Measurements from ENCODE around the gene HESX1.

DNA sequence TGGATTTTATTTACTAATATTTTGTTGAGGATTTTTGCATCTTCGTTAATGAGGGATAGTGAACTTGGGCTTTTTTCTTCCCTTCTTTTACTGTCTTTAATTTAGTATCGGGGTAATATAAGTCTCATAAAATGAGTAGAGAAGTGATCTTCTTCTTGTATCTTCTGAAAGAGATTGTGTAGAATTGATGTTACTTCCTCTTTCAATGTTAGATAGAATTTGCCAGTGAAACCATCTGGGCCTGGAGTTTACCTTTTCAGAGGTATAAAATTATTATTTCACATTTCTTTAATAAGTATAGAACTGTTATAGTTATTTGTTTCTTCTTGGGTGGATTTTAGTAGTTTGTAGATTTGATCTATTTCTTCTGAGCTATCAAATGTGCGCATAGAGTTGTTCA lies 7.8 kb downstream of the HESX1 start:
- TF ChIP-seq, protein P1, sequence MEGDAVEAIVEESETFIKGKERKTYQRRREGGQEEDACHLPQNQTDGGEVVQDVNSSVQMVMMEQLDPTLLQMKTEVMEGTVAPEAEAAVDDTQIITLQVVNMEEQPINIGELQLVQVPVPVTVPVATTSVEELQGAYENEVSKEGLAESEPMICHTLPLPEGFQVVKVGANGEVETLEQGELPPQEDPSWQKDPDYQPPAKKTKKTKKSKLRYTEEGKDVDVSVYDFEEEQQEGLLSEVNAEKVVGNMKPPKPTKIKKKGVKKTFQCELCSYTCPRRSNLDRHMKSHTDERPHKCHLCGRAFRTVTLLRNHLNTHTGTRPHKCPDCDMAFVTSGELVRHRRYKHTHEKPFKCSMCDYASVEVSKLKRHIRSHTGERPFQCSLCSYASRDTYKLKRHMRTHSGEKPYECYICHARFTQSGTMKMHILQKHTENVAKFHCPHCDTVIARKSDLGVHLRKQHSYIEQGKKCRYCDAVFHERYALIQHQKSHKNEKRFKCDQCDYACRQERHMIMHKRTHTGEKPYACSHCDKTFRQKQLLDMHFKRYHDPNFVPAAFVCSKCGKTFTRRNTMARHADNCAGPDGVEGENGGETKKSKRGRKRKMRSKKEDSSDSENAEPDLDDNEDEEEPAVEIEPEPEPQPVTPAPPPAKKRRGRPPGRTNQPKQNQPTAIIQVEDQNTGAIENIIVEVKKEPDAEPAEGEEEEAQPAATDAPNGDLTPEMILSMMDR (IDR thresholded peaks at IDR 0.05; ENCODE audit: low read length): no peak
- TF ChIP-seq EZH2 (optimal IDR thresholded peaks at IDR 0.05; ENCODE audit: low read depth, low read length) (no peak), EZH2phosphoT487 (IDR thresholded peaks at IDR 0.05; ENCODE audit: low read length) (no peak)

Measured in MM.1S (cell line).